Measurements from ENCODE around the gene RHBDD2.

- TF ChIP-seq CTCF (IDR thresholded peaks at IDR 0.05) (no peak), POLR2AphosphoS5 (IDR thresholded peaks at IDR 0.05; ENCODE audit: low read depth, low read length) (no peak), SMC3 (IDR thresholded peaks at IDR 0.05; ENCODE audit: low read depth, low read length) (no peak), RCOR1 (IDR thresholded peaks at IDR 0.05; ENCODE audit: low read length) (no peak), YY1 (IDR thresholded peaks at IDR 0.05; ENCODE audit: low read depth) (no peak), USF2 (IDR thresholded peaks at IDR 0.05; ENCODE audit: borderline replicate concordance, low read depth, low read length) (no peak)
Observed at GRCh38 chr7:75850235-75850634, 28.6 kb upstream of the RHBDD2 start.
